ENCODE results near the gene SYNGR2. TPM values are rescaled to one million over a fixed set of nuclear protein-coding genes. Genes with fewer than 3 reads are reported as not detected.
A peak's percentile ranks its signal among the peaks of the same experiment; 100 is the strongest.

Gene SYNGR2
- total RNA-seq, 1 donor from 2014 or later, result 57.6 TPM

DNA sequence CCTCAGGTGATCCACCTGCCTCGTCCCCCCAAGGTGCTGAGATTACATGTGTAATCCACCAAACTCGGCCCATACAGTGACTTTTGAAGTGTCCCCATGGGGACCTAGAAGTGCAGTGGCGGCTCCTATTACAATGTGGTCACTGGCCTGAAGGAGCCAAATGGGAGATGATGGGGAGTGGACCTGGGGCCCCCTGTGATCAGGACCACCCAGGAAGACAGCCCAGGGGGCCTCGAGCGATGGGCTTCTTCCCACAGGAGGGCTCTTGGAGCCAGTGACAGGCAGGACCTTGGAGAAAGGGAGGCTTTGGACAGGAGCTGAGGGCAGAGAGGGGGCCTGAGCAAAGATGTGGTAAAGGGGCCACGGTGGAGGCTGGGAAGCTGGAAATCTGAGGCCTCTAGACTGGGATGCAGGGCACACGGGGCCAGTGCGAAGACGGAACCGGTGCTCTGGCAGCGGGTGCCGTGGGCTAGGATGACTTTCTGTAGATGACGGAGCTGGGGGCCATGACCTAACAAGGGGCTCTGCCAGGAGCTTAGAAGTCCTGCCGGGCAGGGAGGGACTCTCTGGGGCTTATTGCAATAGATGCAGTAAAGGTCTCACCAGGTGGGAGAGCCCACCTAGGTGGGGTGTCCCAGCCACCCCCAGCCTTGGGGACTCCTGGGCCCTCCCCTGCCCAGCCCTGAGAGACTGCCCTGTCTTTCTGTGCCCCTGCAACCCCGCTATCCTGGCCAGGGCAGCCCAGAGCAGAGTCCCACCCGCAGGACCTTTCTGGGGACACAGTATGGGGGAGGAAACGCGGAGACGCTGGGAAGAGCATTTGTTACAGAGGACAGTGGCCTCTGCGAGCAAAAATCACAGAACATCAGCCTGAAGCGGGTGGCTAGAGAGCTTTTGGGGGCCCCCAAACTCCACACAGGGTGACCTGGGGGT lies 24.9 kb upstream of the SYNGR2 start:
- TF ChIP-seq, protein P1, sequence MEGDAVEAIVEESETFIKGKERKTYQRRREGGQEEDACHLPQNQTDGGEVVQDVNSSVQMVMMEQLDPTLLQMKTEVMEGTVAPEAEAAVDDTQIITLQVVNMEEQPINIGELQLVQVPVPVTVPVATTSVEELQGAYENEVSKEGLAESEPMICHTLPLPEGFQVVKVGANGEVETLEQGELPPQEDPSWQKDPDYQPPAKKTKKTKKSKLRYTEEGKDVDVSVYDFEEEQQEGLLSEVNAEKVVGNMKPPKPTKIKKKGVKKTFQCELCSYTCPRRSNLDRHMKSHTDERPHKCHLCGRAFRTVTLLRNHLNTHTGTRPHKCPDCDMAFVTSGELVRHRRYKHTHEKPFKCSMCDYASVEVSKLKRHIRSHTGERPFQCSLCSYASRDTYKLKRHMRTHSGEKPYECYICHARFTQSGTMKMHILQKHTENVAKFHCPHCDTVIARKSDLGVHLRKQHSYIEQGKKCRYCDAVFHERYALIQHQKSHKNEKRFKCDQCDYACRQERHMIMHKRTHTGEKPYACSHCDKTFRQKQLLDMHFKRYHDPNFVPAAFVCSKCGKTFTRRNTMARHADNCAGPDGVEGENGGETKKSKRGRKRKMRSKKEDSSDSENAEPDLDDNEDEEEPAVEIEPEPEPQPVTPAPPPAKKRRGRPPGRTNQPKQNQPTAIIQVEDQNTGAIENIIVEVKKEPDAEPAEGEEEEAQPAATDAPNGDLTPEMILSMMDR (IDR thresholded peaks at IDR 0.05), result no peak
- H3K4me3 Mint-ChIP-seq (ENCODE audit: unreplicated experiment), result no peak overlapping the region
- no peaks in the 10 kb centered on the region for H3K36me3 Mint-ChIP-seq (ENCODE audit: low read depth)
- no peaks in the 10 kb centered on the region for H3K9me3 Mint-ChIP-seq (ENCODE audit: low read depth)
- H3K27ac Mint-ChIP-seq (ENCODE audit: unreplicated experiment), result peak overlapping the region; percentile 45
- DNase-seq (ENCODE audit: low spot score), result peak; percentile 79
- H3K27me3 Mint-ChIP-seq (ENCODE audit: low read depth), result no peaks in the 10 kb centered on the region
- peaks cover 23% of the 10 kb centered on the region for H3K4me1 Mint-ChIP-seq (ENCODE audit: low read depth)

DNA sequence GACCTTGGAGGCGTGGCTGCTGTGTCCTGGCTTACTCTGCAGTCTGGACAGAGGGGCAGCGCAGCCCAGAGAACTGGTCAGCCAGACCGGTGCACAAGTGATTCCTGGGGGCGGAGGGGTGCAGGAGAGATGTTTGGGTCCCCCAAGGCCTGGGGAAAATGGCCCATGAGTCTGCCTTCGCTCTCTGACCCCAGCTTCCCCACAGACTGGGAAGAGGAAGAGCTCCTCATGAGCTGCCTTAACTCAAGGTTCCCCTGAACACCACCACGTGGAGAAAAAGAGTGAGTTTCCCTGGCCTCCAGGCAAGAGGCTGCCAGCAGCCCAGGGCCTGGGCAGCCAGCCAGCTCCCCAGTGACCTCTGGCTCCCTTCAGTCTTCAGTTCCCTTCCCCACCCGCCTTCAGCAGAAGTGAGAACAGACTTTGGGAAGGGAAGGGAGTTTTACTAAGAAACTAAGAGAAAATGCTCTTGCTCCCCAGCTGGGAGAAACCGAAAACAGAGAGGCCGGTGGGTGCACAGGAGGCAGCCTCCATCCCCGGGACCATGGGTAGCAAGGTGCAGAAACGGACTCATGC lies 24.1 kb upstream of the SYNGR2 start:
- TF ChIP-seq, protein P1 (IDR thresholded peaks at IDR 0.05), result peak; percentile 39
- Mint-ChIP-seq H3K4me3 (ENCODE audit: unreplicated experiment) (peak overlapping the region; percentile 12), H3K4me1 (ENCODE audit: low read depth) (peaks cover 23% of the 10 kb centered on the region), H3K27me3 (ENCODE audit: low read depth) (no peaks in the 10 kb centered on the region), H3K36me3 (ENCODE audit: low read depth) (no peaks in the 10 kb centered on the region), H3K9me3 (ENCODE audit: low read depth) (no peaks in the 10 kb centered on the region), H3K27ac (ENCODE audit: unreplicated experiment) (peak overlapping the region; percentile 84)
- peak; percentile 71 for DNase-seq (ENCODE audit: low spot score)

DNA sequence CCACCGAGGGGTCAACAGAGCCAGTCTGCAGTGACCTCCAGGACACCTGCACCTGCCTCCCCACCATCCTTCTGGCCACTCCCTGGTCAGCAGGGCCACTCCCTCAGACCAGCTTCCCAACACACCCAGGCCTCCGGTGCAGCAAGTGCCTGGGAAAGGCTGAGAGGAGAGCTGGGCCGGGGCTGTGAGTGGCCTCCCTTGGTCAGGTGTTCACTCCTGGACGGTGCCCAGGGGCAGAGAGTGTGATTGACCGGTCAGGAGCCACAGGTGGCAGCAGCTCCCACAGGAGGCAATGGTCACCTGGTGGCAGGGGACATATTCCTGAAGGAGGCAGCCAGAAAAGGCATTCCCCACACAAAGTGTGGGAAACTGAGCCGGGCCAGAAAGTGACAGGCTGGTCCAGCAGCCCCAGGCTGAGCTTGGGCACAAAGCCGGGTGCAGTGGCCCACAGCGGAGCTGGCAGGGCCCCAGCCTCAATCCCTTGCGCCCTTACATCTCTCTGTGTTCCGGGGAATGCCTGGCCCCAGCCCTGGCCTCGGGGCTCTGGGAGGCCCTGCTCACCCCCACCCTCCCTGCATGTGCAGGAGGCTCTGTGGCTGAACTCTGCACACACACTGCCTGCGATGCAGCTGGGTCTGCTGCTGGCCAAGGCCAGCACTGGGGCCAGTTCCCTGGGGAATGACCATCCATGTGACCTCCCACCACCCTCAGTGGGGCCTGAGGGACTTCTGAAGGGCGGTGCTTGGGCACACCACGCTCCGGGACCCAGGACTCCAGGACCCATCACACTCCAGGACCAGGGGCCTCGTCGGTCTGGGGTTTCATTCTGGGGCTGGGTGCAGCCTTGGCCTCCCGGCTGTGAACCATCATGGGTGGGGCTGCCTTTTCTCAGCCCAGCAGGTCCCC lies 23.4 kb upstream of the SYNGR2 start:
- TF ChIP-seq, protein P1 (IDR thresholded peaks at IDR 0.05), result no peak
- Mint-ChIP-seq H3K36me3 (ENCODE audit: low read depth) (no peaks in the 10 kb centered on the region), H3K27me3 (ENCODE audit: low read depth) (no peaks in the 10 kb centered on the region), H3K4me1 (ENCODE audit: low read depth) (peaks cover 23% of the 10 kb centered on the region), H3K9me3 (ENCODE audit: low read depth) (no peaks in the 10 kb centered on the region), H3K27ac (ENCODE audit: unreplicated experiment) (peak overlapping the region; percentile 84), H3K4me3 (ENCODE audit: unreplicated experiment) (no peak overlapping the region)
- DNase-seq (ENCODE audit: low spot score), result peak; percentile 84

DNA sequence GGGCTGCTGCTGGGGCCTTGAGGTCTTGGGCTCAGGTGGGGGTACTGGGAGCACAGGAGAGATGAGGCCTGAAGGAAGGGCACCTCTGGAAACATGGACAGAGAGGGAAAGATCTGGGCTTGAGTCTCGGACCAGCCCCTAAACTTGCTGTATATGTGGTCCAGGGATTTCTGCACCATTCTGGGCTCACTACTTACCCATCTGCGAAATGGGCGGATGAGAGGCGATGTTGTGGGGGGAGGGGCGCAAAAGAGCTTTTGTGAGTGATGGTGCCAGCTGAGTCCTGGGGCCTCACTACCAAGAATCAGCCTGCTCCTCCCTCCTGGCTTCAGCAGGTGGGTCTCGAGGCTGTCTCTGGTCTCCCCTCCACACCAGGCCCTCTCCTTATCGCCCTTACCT lies 21.9 kb upstream of the SYNGR2 start:
- DNase-seq (ENCODE audit: low spot score), result no peak
- Mint-ChIP-seq H3K4me1 (ENCODE audit: low read depth) (peaks cover 30% of the 10 kb centered on the region), H3K27me3 (ENCODE audit: low read depth) (no peaks in the 10 kb centered on the region), H3K27ac (ENCODE audit: unreplicated experiment) (no peak overlapping the region), H3K4me3 (ENCODE audit: unreplicated experiment) (no peak overlapping the region), H3K9me3 (ENCODE audit: low read depth) (no peaks in the 10 kb centered on the region), H3K36me3 (ENCODE audit: low read depth) (no peaks in the 10 kb centered on the region)
- TF ChIP-seq, protein P1 (IDR thresholded peaks at IDR 0.05), result no peak

DNA sequence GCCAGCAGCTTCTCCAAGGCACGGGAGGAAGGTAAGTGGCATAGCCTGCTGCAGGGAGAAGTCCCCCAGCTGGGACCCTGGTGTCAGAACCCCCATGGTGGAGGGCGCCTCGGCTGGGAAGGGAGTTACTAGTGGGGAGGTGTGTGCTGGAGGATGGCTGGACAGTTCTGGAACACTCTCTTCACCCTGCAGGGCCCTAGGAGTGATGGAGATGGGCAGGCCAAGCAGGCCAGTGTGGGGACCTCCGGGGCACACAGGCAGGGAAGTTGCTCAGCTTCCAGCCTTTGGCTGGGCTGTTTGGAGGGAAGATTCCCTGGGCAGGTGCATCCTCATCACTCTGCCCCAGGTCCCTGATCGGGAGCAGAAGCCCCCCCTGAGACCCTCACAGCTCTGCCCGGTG lies 21.5 kb upstream of the SYNGR2 start:
- TF ChIP-seq, protein P1 (IDR thresholded peaks at IDR 0.05), result no peak
- Mint-ChIP-seq H3K9me3 (ENCODE audit: low read depth) (no peaks in the 10 kb centered on the region), H3K27ac (ENCODE audit: unreplicated experiment) (no peak overlapping the region), H3K4me1 (ENCODE audit: low read depth) (peaks cover 34% of the 10 kb centered on the region), H3K4me3 (ENCODE audit: unreplicated experiment) (no peak overlapping the region), H3K27me3 (ENCODE audit: low read depth) (no peaks in the 10 kb centered on the region), H3K36me3 (ENCODE audit: low read depth) (no peaks in the 10 kb centered on the region)
- DNase-seq (ENCODE audit: low spot score), result peak; percentile 62
